ENCODE results near the gene SAMD4A.
"Not testable (repeated sequence)": the region's sequence is repeated elsewhere in the genome, so short reads cannot be mapped to it uniquely, and the experiment has no call there.

Gene SAMD4A

DNA sequence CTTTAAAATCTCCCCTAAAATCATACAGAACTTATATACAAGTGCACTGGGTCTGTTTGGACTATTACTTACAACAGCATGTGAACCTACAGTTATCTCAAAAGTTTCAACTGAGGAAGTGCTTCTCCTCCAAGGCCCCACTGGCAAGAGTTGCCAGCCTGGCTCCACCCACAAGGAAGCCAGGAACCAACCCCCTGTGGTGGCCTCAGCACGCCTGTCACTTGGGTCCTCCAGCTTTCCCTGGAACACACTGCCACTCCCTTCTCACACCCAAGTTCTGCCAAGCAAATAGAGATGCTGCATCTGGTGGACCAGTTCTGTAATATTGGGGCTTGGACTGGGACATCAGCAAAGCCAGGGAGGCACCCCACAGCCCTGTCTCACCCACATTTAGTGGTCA, 220.3 kb downstream of the SAMD4A start:
- DNase-seq = no peak

DNA sequence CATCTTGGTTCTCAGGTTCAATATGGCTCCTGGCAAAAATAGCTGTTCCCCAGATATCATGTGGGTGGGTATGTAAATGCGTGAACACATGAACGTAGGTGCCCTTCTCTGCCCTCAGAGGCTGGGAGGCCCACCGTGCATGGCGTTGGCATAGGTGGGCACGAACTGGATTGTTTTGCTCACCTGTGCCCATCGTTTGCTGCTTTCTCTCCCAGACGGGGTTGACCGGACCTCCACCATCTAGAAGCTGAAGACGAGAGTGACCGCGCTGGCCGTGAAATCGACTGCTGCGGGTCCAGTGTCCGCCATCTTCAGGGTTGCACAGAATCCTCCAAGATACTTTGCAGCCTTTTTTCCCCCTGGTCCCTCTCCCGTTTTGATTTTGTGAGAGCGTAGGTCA, 221.8 kb downstream of the SAMD4A start:
- no peak for DNase-seq

DNA sequence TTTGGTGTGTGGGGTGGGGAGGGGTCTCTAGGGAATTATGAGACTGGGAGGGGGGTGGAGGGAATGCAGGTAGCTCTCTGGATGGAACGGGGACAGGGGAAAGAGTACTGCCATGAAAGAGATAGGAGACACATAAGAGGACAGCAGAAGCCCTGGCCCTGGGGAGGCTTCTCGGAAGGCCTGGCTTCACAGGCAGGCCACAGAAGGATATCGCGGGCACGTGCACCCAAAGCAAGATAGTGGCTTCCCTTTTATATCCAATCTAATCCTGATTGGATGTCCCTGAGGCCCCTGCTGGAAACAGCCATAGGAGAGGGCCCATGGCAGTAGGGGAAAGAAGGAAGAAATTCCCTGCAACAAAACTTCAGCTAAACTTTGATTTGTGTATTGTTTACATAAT, 222.2 kb downstream of the SAMD4A start:
- DNase-seq = no peak

DNA sequence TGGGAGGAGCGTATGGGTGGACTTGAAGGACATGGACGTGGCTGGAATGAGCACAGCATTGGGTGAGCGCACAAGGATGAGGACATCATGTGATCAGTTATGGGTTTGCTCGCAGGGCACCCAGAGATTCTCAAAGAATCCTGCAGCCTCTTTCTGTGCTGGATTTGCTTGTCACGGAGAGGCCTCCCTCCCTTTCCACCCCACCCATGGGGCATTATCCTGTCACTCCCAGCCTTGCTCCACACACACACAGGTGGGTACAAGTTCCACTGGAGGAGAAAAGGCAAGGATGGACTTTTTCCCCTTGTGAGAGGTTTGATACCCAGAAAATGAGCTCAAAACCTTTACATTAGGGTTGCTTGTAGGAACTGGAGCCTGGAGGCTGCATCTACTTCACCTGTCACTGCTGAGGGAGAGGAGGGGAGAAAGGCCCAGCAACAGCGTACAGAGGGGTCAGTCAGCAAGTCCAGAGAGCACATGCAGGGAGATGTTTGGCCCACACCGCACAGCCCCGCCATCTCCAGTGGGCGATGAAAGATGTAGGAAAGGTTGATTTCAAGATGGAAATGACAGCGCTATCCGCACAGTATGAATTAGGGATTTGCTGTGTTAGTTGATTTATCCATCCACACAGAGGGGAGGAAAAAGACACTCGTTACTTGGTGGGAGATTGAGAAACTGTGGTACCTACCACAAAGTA, 223.0 kb downstream of the SAMD4A start:
- no peak for DNase-seq

DNA sequence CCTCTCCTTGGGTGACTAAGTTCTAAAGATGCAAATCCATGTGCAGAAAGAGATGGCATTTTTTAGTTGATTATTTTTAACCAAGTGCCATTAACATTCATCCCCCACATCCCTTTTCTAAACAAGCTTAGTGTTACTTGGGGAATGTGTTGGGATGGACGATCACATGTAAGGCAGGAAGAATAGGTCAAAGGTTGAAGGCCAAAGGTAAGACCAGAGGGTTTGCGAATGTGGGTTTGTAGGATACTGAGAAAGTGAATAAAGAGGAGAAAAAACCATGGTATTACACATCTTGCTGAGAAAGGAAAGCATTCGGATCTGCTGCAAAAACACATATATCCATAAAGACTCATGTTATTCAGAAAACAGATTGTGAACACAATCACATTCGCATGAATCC, 224.1 kb downstream of the SAMD4A start:
- no peak for DNase-seq

DNA sequence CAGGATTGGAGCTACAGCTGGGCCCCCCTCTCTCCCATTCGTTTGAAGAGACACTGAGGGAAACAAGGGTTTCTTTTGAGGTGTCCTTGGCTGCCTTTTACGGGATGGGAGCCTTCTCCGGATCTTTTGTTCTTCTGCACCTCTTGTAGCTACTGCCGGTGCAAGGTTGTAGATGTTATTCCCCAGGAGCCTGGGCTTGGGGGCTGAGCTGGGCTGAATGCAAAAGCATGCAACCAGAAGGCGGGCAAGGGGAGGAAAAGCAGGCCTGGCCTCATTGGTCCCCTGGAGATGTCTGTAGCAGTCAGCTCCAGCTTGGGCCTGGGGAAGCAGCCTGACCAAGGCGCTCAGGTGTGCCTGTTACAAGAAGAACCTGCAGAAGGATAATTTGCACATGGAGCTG, 225.4 kb downstream of the SAMD4A start:
- DNase-seq = no peak

DNA sequence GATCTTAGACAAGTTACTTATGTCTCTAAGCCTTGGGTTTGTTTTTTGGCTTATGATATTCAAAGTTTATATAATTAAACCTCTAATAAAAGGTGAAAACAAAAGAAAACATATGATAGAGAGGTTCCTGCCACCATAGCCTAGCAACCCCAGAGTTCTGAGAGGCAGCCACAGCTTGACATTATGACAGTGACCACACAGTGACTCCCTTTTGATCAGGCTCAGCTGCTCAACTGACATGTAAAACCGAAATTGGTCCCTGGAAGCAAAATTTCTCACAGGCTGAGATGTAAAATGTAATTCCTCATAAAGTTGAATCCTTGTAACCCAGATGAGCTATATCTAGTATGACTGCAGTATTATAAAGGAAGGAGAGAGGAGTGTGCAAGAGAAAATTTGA, 227.2 kb downstream of the SAMD4A start:
- DNase-seq = no peak

DNA sequence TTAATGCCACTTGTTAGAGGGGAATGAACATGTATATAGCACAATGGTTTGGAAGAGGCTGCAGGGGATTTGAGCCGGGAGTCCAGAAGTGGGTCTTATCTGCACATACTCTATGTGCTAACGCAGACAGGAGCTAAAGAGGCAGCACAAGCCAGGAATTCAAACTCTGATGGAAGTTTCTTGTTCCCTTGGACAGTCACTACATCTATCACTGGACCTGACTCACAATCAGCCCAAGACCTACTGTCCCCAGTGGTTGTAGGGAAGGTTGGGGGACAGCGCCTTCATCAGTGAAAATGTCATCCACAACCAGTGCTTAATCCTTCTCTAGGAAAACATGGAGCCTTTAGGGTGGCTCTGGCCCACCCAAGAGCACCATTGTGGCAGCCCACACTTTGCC, 227.9 kb downstream of the SAMD4A start:
- DNase-seq = no peak

DNA sequence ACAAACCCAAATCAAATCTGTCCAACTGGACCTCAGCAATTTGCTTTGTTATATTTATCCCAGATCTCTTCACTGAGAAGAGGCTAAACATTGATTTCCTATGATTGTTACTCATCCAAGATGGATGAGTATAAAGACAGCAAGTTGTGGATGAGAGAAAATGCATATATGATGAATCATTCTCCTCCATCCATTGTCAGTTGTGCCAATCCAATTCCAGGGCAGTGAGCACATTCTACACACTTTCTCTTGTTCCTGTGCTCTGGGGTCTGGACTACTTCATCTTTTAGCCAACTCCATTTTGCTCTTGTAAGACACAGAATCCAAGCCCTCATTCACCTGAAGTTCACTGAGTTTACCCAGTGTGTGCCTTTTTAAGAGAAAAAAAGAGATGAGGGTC, 230.0 kb downstream of the SAMD4A start:
- DNase-seq = no peak

DNA sequence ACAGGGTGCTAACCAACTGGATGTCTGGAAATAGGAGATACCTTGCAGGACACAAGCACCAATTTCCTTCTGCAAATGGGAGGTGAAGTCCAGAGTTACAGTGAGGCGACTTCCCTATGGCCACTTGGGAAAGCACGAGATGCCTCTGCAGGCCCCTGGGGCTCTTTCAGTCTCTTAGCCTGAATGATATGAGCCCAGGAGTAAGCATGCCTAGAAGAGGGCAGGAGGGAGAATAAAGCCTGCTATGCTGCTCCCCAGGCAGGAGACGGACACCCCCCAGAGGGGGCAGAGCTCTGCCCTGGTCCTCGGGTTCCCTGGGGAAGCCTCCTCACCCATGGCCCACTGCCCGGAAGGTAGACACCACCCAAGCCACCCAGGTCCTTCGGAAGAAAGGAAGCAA, 230.6 kb downstream of the SAMD4A start:
- DNase-seq = no peak

DNA sequence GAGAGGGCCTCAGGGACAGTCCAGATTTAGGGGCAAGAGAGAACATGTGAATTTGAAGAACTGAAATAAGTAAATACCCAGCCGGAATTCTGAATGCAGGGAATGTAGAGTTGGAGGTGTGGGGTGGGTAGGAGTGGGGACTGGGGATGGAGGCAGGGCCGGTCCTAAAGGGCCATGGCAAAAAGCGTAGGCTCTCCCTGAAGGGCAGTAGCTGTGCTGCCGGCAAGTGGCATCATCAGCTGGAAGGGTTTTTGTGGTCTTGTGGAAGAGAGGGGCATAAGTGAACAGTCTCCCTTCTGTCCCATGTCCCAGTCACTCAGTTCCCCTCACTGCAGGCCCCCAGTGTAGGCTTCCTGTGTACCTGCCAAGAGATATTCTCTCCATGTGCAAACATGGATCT, 231.1 kb downstream of the SAMD4A start:
- DNase-seq = no peak

DNA sequence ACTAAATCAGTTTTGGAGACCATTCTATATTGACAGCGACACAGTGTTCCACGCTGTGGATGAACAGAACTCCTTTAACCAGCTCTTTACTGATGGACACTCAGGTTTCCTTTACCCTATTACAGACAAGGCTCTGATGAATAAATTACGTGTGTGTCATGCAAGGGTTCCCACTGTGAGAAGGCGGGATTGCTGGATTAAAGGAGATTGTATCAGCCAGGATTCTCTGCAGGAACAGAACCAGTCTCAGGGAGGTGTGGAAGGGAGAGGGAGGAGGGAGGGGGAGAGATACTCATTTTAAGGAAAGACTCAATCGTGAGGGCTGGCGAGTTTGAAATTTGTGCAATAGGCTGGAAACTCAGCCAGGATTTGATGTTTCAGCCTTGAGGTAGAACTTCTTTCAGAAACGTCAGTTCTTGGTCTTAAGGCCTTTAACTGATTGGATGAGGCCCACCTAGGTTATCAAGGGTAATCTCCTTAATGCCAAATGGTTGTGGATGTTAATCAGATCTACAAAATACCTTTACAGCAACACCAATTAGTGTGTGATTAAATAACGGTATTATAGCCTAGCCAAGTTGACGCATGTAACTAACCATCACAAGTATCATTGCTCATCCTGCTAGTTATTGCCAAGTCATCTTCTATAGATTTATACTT, 231.7 kb downstream of the SAMD4A start:
- no peak for DNase-seq

DNA sequence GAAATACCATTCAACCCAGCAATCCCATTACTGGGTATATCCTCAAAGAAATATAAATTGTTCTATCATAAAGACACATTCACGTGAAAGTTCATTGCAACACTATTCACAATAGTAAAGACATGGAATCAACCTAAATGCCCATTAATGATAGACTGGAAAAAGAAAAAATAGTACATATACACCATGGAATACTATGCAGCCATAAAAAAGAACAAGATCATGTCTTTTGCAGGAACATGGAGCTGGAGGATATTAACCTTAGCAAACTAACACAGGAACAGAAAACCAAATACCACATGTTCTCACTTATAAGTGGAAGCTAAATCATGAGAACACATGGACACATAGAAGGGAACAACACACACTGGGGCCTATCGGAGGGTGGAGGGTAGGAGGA, 234.6 kb downstream of the SAMD4A start:
- not testable (repeated sequence) for DNase-seq

DNA sequence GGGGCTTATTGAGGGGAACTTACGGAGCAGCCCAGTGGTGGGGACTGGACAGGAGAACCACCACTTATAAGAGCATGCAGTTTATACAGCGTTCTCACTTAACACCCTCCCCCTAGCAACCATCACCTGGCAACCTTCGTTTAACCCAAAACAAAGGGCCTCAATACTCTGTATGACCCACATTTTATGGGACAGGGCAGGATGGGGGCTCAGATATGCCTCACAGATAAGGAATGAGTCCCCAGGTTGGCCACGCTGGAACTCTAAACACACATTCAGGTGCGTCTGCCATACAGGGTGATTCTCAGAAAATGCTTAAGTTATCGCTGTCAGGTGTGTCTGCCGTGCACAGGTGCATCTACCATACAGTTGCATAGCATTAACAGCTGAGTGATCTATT, 236.5 kb downstream of the SAMD4A start:
- no peak for DNase-seq

DNA sequence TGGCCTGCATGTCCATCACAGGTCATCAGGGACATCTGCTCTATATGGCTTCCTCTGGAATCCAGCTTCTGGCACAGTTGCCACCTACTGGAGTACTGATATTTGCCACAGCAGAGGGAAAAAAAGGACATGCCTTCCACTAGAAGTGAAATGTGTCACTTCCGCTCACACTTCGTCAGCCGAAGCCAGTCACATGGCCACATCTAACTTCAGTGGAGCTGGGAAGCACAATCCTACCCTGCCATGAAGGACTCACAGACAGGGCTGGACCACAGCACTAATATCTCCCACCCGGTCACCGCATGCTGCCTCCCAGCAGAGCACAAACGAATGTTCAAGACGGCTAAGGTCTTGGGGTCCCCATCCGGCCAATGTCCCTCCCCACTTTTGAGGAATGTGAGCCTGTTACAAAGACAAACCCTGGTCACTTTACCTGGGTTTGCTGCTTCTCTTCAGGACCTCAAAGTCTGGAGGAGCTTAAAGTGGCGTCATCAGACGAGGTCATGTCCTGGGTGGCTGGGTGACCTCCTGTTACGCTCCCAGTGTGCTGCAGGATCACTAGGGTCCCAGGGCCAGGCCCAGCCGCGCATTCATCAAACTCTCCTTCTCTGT, 237.1 kb downstream of the SAMD4A start:
- no peak for DNase-seq

DNA sequence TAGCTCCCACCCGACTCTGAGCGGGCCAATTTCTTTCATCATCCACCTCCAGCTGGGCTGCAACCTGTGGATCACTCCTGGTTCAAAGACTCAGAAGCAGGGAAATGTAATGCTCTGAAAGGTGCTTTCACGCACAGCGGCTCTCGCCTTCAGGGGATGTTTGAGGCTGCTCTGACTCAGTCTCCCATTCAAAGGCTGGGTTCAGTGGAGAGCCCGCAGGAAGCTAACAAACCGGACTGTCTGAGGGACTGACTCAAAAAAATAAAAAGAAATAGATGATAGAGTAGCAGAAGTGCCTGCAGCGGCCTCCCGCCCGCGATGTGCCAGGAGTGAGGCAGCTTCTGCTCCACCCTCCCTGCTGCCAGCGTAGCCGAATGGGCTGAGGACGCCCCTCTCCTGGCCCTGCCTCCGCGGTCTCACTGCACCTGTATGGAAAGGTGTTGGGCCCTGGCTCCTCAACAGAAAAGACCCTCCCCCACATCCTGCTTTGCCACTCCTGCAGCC, 237.7 kb downstream of the SAMD4A start:
- DNase-seq = no peak

DNA sequence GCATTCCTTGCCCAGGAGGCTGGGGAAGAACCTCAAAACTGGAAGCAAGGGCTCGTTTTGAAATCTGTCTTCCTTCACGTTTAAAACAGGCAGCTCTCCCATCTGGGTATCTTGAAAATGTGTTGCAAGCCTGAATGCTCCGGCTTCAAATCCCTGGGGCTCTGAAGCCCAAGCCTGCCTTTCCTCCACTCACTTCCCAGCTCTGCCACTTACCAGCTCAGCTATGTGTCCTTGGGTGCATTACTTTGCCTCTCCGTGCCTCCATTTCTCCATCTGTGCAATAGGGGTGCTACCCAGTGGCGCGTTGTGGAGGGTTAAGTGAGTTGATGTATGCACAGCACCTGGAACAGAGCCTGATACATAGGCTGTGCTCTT, 238.1 kb downstream of the SAMD4A start:
- DNase-seq = no peak

DNA sequence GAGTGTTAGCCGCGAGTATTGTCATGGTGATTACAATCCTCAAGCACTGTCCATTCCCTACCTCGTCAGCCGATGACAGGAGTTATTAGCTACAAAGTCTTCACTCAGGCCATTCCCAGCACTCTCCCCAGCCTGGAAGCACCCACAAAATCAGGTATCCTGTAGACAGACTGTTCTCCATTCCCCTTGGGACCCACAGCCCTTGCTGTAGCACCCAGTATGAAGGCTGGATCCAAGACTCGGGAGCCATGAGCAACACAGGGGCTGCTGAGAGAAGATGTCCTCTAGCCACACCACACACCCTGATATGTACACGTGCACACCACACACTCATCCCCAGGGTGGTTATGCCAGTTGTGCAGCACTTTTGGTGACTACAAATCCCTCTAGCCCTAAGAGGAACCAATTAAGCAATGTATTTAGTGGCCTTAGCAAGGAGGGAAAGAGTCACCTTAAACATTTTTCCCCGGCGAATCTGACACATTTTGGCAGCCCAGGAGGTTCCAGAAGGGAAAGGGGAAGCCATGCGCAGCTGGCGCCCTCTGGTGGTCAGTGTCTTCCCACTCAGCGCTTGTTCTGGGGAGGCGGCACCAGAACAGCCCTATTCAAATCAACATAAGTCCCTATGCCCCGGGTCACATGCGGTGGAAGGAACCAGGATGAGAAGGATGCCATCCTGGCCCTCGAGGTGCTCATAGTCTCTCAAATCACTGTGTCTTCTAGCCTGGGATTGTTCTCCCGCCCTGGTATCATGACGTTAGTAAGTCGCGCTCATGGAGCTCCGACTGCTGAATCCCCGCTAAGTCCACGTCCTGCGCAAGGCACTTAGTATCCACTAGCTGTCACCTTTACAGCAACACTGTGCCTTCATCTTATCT, 238.8 kb downstream of the SAMD4A start:
- peak; percentile 67 for DNase-seq

DNA sequence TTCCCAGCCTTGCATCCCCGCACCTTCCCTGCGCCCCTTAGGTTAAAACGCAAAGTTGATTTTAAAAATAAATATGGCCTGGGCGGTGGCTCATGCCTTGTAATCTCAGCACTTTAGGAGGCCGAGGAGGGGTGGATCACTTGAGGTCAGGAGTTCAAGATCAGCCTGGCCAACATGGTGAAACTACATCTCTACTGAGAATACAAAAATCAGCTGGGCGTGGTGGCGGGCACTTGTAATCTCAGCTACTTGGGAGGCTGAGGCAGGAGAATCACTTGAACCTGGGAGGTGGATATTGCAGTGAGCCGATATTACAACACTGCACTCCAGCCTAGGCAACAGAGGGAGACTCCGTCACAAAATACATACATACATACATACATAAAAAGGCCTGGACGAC, 239.7 kb downstream of the SAMD4A start:
- DNase-seq = no peak

DNA sequence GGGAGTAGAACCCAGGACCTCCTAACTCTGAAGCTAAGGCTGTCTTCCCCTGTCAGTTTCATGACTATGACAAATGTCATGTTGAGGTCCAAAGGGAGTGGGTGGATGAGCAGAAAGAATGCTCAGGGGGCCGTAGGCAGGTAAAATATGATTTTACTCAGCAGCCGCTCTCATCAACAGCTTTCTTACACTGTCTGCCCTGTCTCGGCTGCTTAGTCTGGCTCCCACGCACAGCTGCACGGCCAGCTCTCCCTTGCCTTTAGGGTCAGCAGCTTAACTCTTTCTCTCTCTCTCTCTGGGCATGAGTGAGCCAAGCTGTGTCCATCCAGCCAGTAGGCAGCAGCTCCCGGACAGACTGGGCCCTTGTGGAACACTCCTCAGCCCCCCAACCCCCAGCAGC, 240.5 kb downstream of the SAMD4A start:
- DNase-seq = no peak

DNA sequence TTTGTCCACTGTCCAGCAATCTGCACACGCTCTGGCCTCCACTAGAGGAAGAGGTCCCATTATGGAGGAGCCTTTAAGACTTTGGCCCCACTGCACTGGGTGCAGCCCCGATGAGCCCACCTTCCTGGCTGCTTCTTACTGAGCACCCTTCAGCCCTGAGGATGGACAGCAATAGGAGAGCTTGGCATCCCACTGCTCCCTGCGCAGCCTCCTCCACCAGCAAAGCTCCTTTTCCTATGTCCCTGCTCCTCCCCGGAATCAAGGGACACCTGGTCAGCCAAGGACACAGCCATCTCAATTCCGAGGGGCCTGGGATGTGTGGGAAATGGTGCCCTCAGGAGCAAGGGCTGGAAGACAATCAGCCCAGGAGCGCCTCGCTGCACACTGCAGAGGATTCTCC, 241.0 kb downstream of the SAMD4A start:
- DNase-seq = no peak

DNA sequence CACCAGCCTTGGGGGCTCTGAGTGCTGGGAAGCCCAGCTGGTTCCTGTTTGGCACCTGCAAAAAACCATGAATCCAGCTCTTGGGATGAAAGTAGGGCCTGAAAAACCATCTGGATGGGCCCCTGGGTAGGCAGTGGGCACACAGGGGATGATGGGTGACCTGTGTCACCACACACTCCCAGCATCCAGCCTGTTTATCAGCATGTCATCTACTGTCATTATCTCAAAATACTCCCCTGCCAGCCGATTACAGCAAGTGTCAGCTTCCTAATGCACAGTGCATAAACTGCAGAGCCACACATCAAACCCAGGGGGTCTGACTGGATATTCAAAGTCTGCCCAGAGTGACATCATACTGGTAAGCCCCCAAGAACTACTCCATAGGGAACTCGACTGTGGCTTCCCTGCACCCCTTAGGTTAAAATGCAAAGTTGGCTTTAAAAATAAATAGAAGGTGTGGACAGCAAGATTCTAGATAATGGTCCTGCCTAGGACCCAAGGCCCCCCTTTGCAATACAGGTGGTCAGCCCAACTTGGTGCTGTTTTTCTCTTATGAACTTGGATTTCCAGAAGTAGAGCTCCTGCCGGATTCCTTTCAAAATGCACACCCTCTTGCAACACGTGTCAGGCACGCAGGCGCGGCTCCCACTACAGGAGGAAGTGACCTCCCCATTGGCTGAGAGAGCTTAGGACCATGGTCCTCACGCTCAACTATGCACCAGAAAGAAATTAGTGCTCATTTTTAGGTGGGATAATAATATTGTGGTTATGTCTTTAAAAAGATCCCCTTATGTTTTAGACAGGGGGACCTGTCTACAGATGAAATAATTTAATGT, 241.6 kb downstream of the SAMD4A start:
- DNase-seq = no peak

DNA sequence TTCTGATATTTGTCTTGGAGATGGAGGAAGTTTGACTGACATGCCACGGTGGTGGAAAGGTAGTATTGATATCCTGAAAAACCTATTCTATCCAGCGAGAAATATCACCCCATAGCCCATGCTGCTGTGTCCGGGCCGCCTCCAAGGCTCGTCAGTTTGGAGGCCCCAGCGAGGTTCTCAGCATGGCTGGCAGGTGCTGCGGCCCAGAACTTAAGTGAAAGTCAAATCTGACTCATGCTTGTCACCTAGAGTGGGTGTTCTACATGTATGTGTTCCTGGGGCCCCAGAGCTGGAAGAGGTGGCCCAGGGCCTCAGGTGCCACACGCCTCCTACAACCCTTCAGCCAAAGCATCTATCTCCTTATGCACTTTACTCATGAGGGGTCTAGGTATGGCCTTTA, 242.8 kb downstream of the SAMD4A start:
- no peak for DNase-seq

Data from RPMI8226 (cell line).